Stimulated activated CD8-positive, alpha-beta memory T cell treated with anti-CD3 and anti-CD28 coated beads, Interleukin-15, amount 100 ng/mL, for 4 hours (primary cell): ENCODE results near the gene TAS1R3.

Source experiments
- DNase-seq, 2 donors: peaks; one replicate each; pipeline ENCODE4 v3.0.0-alpha.2; 2020; ENCODE audit warnings: low read depth in 2 of 2

The TAS1R3 gene

GRCh38 chr1:1371746-1372711 lies 40.9 kb downstream of the TAS1R3 start:
- DNase-seq, result peak; percentile 50 to 59

- DNase-seq, result no peak
These were observed 42.2 kb downstream of the TAS1R3 start for GRCh38 chr1:1373051-1373814.

GRCh38 chr1:1373815-1374588 lies 42.9 kb downstream of the TAS1R3 start:
- no peak for DNase-seq

DNA sequence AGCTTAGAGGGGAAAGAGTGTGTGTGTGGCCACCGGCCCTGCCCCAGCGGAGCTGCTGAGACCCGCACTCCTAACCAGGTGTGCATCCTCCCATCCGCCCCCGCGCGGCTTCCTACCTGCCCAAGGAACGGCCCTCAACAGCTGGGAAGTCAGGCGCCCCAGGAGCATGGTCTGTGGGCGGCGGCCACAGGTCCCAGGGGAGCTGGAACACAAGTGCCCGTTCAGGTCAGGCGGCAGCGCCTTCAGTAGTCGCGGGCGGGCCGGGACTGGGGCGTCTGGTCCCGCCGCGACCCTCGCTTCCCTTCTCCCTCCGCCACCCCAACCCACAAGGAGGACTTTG lies 43.5 kb downstream of the TAS1R3 start:
- DNase-seq, result no peak

GRCh38 chr1:1374929-1375662 lies 44.0 kb downstream of the TAS1R3 start, which contains the start of gene AURKAIP1:
Gene AURKAIP1, minus strand, starts transcription at chr1:1375207. Its CDS starts 451 bp downstream, at chr1:1374756.
- DNase-seq, result peak; percentile 88 to 92

GRCh38 chr1:1376551-1377226 lies 45.6 kb downstream of the TAS1R3 start:
- no peak for DNase-seq

DNA sequence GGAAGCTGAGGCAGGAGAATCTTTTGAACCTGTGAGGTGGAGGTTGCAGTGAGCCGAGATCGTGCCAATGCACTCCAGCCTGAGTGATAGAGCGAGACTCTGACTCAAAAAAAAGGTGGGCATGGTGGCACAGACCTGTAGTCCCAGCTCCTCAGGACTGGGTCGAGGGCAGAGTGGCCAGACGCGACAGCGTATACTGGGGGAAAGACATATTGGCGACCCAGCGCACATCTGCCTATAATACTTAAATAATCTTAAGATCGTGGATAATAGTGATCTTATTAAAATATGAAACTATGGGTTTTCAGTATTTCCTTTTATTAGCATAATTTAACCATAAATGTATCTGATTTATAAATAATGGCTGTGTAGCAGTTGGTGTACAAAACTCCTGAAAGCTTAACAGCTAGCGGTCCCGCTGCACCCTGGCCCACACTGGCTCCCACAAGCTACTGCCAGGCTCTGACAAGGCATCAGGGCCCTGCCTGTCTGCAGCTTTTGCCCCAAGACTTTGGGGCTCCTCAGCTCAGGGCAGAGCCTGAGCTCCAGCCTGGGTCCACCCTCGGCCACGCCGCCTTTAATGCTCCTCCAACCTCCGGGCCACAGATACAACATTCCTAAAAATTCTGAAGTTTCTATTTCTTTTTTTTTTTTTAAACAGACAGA lies 46.6 kb downstream of the TAS1R3 start:
- no peak for DNase-seq

DNA sequence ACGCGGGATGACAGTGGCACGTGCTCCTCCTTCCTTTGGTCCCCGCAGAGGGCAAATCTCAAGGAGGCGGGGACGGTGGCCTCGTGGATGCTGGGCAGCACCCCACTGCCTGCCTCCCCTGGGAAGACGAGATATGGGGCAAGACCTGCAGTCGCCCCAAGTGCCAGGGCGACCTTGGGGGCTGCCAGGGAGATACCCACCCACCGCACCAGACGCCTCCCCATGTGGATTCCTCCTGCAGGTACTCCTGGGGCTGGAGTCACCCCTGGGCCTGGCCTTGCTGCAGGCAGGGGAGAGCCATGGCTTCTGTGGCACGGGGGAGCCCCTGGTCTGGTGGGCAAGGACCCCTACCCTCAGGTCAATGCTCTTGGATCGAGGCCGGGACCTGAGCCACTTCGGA lies 49.8 kb downstream of the TAS1R3 start:
- no peak for DNase-seq

- no peak for DNase-seq
These were observed 50.2 kb downstream of the TAS1R3 start for GRCh38 chr1:1381294-1381693.
